Smooth muscle cell (in vitro differentiated cells): ENCODE results near the gene IL10RA. TPM values are rescaled to one million over a fixed set of nuclear protein-coding genes. Genes with fewer than 3 reads are reported as not detected.
"Not testable (repeated sequence)": the region's sequence is repeated elsewhere in the genome, so short reads cannot be mapped to it uniquely, and the experiment has no call there.

Experiments used
- DNase-seq: peaks from one replicate; lab custom pipeline; 2025; ENCODE audit not compliant: unreplicated experiment; lab: John Stamatoyannopoulos, UW
- H2AFZ ChIP-seq: fragments of 200-600 bp; sonication (generic); 2 replicates; pipeline ENCODE4 v1.6.0; 2016; ENCODE audit warnings: antibody characterized with exemption, low read depth, mild to moderate bottlenecking
- H3F3A ChIP-seq: fragments of 200-600 bp; sonication (generic); 2 replicates; pipeline ENCODE4 v1.6.0; 2017; ENCODE audit warnings: antibody characterized with exemption, low read depth
- H3K27ac ChIP-seq: fragments of 200-600 bp; sonication (generic); 2 replicates; pipeline ENCODE4 v1.5.1; 2016; ENCODE audit warnings: low read depth, mild to moderate bottlenecking
- H3K27me3 ChIP-seq: fragments of 200-600 bp; sonication (generic); 2 replicates; pipeline ENCODE4 v1.6.1; 2016; ENCODE audit warnings: low read depth, mild to moderate bottlenecking
- H3K36me3 ChIP-seq: fragments of 200-600 bp; sonication (generic); 2 replicates; pipeline ENCODE4 v1.5.1; 2016; ENCODE audit warnings: low read depth
- H3K4me1 ChIP-seq: fragments of 200-600 bp; sonication (generic); 2 replicates; pipeline ENCODE4 v1.5.1; 2016; ENCODE audit warnings: low read depth
- H3K4me2 ChIP-seq: fragments of 200-600 bp; sonication (generic); 2 replicates; pipeline ENCODE4 v1.6.0; 2016; ENCODE audit warnings: mild to moderate bottlenecking
- H3K4me3 ChIP-seq: fragments of 200-600 bp; sonication (generic); 2 replicates; pipeline ENCODE4 v1.5.1; 2016; ENCODE audit warnings: mild to moderate bottlenecking
- H3K79me2 ChIP-seq: fragments of 200-600 bp; sonication (generic); 2 replicates; pipeline ENCODE4 v1.6.0; 2016; ENCODE audit warnings: low read depth, mild to moderate bottlenecking
- H3K9ac ChIP-seq: fragments of 200-600 bp; sonication (generic); 2 replicates; pipeline ENCODE4 v1.6.0; 2016; ENCODE audit warnings: low read depth
- H3K9me3 ChIP-seq: fragments of 200-600 bp; sonication (generic); replicated peaks from 2 replicates; pipeline ENCODE4 v1.5.1; 2016; ENCODE audit warnings: low read depth
- H4K20me1 ChIP-seq: fragments of 200-600 bp; sonication (generic); 2 replicates; pipeline ENCODE4 v1.6.0; 2016; ENCODE audit warnings: low read depth
- WGBS: methylation state at CpG from one replicate; pipeline ENCODE4 v1.1.7; 2016; ENCODE audit warnings: low lambda C conversion rate; 5-methylcytosine and 5-hydroxymethylcytosine counted together
- polyA plus RNA-seq: library from polyadenylated mRNA; unstranded; fragments of >200 nt; fragmentation: Nextera tagmentation; extraction: Ambion mirVana; gene quantifications from 2 replicates; pipeline ENCODE4 v1.2.1, GENCODE V29; 2016
- total RNA-seq: library from RNA; depleted of rRNA; stranded (reverse); fragments of >200 nt; gene quantifications from 2 replicates; pipeline ENCODE4 v1.2.3, GENCODE V29; 2014
- TF ChIP-seq, protein P1 (sequence below): fragments of 200-600 bp; sonication (generic); IDR thresholded peaks from 2 replicates; pipeline ENCODE4 v1.5.1; 2017; ENCODE audit warnings: borderline replicate concordance, mild to moderate bottlenecking, antibody characterized with exemption; ENCODE audit not compliant: insufficient read depth, poor library complexity, severe bottlenecking

Gene IL10RA
- total and polyA plus RNA-seq, 2 experiments from 2014 or later, result 0.07 to 0.18 TPM

DNA sequence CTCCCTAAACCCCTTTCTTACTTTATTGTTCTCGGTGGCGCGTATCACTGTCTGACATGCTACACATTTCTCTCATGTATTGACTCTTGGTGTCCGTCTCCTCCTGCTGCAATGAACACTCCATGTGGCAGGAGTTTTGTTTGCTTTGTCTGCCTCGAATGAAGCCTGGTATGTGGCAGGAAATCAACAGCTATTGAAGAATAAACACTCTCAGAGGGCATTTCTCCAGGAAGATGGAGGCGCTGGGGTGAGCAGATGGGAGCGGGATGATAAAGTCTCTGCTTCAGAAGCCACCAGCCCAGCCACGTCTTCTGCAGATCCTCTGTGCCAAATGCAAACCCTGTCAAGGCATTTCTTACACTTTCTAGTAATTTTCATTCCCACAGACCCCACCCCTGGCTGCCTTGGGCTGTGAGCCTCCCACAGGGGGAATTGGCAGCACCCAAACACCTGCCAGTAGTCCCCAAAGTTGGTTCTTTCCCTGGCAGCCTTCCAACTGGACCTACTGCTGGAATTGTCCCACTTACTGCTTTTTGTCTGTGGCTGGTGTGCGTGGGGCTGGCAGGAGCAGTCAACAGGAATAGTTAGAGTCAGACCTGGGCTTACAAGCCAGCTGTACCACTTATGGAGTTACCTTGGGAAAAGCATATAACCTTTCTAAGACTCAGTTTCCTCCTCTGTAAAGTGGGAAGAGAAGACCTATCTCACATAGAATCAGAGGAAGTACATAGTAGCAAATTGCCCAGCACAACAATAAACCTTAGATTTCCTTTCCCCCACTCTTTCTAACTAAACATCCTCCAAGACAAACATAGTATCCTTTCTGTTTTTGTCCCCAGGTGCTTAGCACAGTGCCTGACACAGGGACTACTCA, 13.3 kb upstream of the IL10RA start:
- Histone ChIP-seq H3K4me3 (no peak overlapping the region), H3K27ac (no peak overlapping the region), H3K9me3 (no peaks in the 10 kb centered on the region), H3K36me3 (no peaks in the 10 kb centered on the region), H3K27me3 (no peaks in the 10 kb centered on the region), H3F3A (no peaks in the 10 kb centered on the region), H3K9ac (no peak overlapping the region), H3K4me1 (no peaks in the 10 kb centered on the region), H3K79me2 (no peaks in the 10 kb centered on the region), H3K4me2 (no peak overlapping the region), H4K20me1 (no peaks in the 10 kb centered on the region), H2AFZ (no peak overlapping the region)
- TF ChIP-seq, protein P1, sequence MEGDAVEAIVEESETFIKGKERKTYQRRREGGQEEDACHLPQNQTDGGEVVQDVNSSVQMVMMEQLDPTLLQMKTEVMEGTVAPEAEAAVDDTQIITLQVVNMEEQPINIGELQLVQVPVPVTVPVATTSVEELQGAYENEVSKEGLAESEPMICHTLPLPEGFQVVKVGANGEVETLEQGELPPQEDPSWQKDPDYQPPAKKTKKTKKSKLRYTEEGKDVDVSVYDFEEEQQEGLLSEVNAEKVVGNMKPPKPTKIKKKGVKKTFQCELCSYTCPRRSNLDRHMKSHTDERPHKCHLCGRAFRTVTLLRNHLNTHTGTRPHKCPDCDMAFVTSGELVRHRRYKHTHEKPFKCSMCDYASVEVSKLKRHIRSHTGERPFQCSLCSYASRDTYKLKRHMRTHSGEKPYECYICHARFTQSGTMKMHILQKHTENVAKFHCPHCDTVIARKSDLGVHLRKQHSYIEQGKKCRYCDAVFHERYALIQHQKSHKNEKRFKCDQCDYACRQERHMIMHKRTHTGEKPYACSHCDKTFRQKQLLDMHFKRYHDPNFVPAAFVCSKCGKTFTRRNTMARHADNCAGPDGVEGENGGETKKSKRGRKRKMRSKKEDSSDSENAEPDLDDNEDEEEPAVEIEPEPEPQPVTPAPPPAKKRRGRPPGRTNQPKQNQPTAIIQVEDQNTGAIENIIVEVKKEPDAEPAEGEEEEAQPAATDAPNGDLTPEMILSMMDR, result no peak
- WGBS, result 83% methylated on average over 9 of the region's 9 CpGs
- DNase-seq, result no peak

DNA sequence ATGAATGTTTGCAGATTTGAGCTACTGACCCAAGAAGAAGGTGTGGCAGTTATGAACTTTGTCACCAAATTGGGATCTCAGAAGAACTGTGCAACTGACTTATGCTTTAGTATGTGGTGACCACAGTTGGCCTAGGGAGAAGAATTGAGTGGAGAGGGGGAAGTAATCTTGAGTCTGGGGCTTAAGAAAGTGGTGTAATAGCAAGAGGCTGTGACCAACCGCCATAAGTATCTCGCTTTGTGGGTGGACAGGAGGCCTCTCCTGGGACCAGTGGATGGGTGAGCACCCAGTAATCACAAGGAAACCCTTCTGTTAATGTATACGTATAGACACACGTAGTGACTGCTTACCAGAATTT, 12.7 kb upstream of the IL10RA start:
- Histone ChIP-seq H3K9me3 (no peaks in the 10 kb centered on the region), H3K4me1 (no peaks in the 10 kb centered on the region), H3K4me3 (no peak overlapping the region), H3K4me2 (no peak overlapping the region), H3K9ac (no peak overlapping the region), H3K27ac (no peak overlapping the region), H4K20me1 (no peaks in the 10 kb centered on the region), H3F3A (no peaks in the 10 kb centered on the region), H3K36me3 (no peaks in the 10 kb centered on the region), H3K79me2 (no peaks in the 10 kb centered on the region), H3K27me3 (no peaks in the 10 kb centered on the region), H2AFZ (no peak overlapping the region)
- TF ChIP-seq, protein P1, result no peak
- WGBS, result 89% methylated on average over 4 of the region's 4 CpGs
- no peak for DNase-seq

DNA sequence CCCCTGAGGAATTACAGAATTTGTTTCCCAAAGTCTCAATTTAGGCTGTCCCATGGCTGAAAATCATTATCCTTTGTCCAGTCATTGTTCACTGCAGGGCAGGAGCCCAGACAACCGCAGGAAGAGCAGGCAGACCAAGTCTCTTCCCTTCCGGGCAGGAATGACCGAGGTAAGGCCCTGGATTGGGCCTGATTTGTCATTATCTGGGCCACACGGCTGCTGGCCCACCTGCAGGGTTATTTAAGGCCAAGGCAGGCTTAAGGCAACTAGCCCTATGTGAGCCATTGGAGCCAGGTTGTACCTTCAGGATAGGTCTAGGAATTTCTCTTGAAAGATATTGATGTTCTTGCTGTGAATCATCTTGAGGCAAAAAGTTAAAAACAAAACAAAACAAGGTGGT, 9.7 kb upstream of the IL10RA start:
- Histone ChIP-seq H3F3A (no peaks in the 10 kb centered on the region), H3K4me3 (no peak overlapping the region), H3K36me3 (no peaks in the 10 kb centered on the region), H2AFZ (no peak overlapping the region), H3K4me2 (no peak overlapping the region), H3K79me2 (no peaks in the 10 kb centered on the region), H3K27ac (no peak overlapping the region), H4K20me1 (no peaks in the 10 kb centered on the region), H3K9me3 (no peaks in the 10 kb centered on the region), H3K27me3 (no peaks in the 10 kb centered on the region), H3K9ac (no peak overlapping the region), H3K4me1 (no peaks in the 10 kb centered on the region)
- no peak for DNase-seq
- TF ChIP-seq, protein P1, result no peak
- WGBS, result 91% methylated on average over 4 of the region's 4 CpGs

DNA sequence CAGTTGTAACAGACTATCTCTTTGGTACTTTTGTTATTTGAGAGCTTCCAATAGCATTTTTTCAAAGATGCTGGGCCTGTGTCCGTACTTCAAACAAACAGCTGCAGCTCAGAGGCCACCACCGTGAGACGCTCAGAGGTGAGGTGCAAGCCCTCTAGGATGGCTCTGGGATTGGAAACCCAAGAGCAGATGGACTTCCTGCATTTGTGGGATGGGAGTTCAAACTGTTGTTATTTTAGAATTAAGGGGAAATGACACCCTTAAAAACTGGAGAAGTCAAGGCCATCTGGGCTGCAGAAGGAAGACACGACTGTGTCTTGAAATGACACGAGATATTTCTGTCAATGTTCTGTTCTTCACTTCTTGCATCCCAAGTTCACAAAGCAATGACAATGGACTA, 9.2 kb upstream of the IL10RA start:
- Histone ChIP-seq H4K20me1 (no peaks in the 10 kb centered on the region), H3K9me3 (no peaks in the 10 kb centered on the region), H3K27me3 (no peaks in the 10 kb centered on the region), H3K36me3 (no peaks in the 10 kb centered on the region), H2AFZ (no peak overlapping the region), H3F3A (no peaks in the 10 kb centered on the region), H3K4me1 (no peaks in the 10 kb centered on the region), H3K27ac (no peak overlapping the region), H3K4me2 (no peak overlapping the region), H3K79me2 (no peaks in the 10 kb centered on the region), H3K4me3 (no peak overlapping the region), H3K9ac (no peak overlapping the region)
- DNase-seq, result no peak
- TF ChIP-seq, protein P1, result no peak
- 96% methylated on average over 5 of the region's 5 CpGs for WGBS

DNA sequence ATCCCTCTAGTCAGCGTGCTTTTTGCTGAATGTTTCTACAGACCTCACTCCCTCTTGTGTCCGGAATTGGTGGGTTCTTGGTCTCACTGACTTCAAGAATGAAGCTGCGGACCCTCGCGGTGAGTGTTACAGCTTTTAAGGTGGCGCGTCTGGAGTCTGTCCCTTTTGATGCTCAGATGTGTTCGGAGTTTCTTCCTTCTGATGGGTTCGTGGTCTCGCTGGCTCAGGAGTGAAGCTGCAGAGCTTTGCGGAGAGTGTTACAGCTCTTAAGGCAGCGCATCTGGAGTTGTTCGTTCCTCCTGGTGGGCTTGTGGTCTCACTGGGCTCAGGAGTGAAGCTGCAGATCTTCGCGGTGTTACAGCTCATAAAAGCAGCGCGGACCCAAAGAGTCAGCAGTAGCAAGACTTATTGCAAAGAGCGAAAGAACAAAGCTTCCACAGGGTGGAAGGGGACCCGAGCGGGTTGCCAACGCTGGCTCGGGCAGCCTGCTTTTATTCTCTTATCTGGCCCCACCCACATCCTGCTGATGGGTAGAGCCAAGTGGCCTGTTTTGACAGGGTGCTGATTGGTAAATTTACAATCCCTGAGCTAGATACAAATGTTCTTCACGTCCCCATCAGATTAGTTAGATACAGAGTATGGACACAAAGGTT, 8.5 kb upstream of the IL10RA start:
- H3K27ac ChIP-seq, DNase-seq, H3K4me3 ChIP-seq, H3F3A ChIP-seq, H3K79me2 ChIP-seq, H2AFZ ChIP-seq, H3K9me3 ChIP-seq, H3K9ac ChIP-seq, H3K4me2 ChIP-seq, H3K4me1 ChIP-seq, H3K36me3 ChIP-seq, H4K20me1 ChIP-seq, H3K27me3 ChIP-seq: not testable (repeated sequence)
- 91% methylated on average over 23 of the region's 23 CpGs for WGBS
